Hepatocyte (in vitro differentiated cells): Measurements from ENCODE around the gene RAD9A. TPM values are rescaled to one million over a fixed set of nuclear protein-coding genes. Genes with fewer than 3 reads are reported as not detected.

Source experiments
- DNase-seq: peaks from one replicate; pipeline ENCODE4 v3.0.0-alpha.2; 2016; ENCODE audit warnings: low spot score
- H2AFZ ChIP-seq: fragments of 200-600 bp; sonication (generic); 2 replicates; pipeline ENCODE4 v1.6.0; 2016; ENCODE audit warnings: antibody characterized with exemption, mild to moderate bottlenecking
- H3K27ac ChIP-seq: fragments of 200-600 bp; sonication (generic); 2 replicates; pipeline ENCODE4 v1.5.1; 2016; ENCODE audit warnings: mild to moderate bottlenecking
- H3K27me3 ChIP-seq: fragments of 200-600 bp; sonication (generic); 2 replicates; pipeline ENCODE4 v1.6.1; 2016
- H3K36me3 ChIP-seq: fragments of 200-600 bp; sonication (generic); replicated peaks from 2 replicates; pipeline ENCODE4 v1.5.1; 2016; ENCODE audit warnings: low read depth; ENCODE audit not compliant: insufficient read depth
- H3K4me1 ChIP-seq: fragments of 200-600 bp; sonication (generic); 2 replicates; pipeline ENCODE4 v1.5.1; 2016; ENCODE audit warnings: mild to moderate bottlenecking, moderate library complexity; ENCODE audit not compliant: insufficient read depth
- H3K4me2 ChIP-seq: fragments of 200-600 bp; sonication (generic); 2 replicates; pipeline ENCODE4 v1.6.0; 2016
- H3K4me3 ChIP-seq: fragments of 200-600 bp; sonication (generic); 2 replicates; pipeline ENCODE4 v1.5.1; 2016; ENCODE audit warnings: mild to moderate bottlenecking
- H3K79me2 ChIP-seq: fragments of 200-600 bp; sonication (generic); 2 replicates; pipeline ENCODE4 v1.6.0; 2017; ENCODE audit warnings: mild to moderate bottlenecking
- H3K9me2 ChIP-seq: fragments of 200-600 bp; sonication (generic); replicated peaks from 2 replicates; pipeline ENCODE4 v1.6.0; 2017; ENCODE audit warnings: mild to moderate bottlenecking; ENCODE audit not compliant: insufficient read depth
- H3K9me3 ChIP-seq: fragments of 200-600 bp; sonication (generic); 2 replicates; pipeline ENCODE4 v1.5.1; 2016; ENCODE audit warnings: low read depth, mild to moderate bottlenecking
- H4K20me1 ChIP-seq: fragments of 200-600 bp; sonication (generic); 2 replicates; pipeline ENCODE4 v1.6.0; 2016; ENCODE audit warnings: mild to moderate bottlenecking; ENCODE audit not compliant: insufficient read depth, poor library complexity, severe bottlenecking
- EZH2 ChIP-seq: fragments of 200-600 bp; sonication (generic); IDR thresholded peaks from 2 replicates; pipeline ENCODE4 v1.6.1; 2016; ENCODE audit warnings: antibody characterized with exemption, mild to moderate bottlenecking, borderline replicate concordance
- EZH2phosphoT487 ChIP-seq: fragments of 200-600 bp; sonication (generic); IDR thresholded peaks from one replicate; pipeline ENCODE4 v1.6.1; 2018; ENCODE audit warnings: antibody characterized with exemption, mild to moderate bottlenecking, low read depth, moderate library complexity; ENCODE audit not compliant: unreplicated experiment, severe bottlenecking
- WGBS: methylation state at CpG from one replicate; pipeline ENCODE4 v1.1.6; 2016; ENCODE audit warnings: low lambda C conversion rate; ENCODE audit errors: missing lambda C conversion rate; 5-methylcytosine and 5-hydroxymethylcytosine counted together
- polyA plus RNA-seq: library from polyadenylated mRNA; unstranded; fragments of >200 nt; fragmentation: Nextera tagmentation; extraction: Ambion mirVana; gene quantifications from 2 replicates; pipeline ENCODE4 v1.2.1, GENCODE V29; 2016
- total RNA-seq: library from RNA; depleted of rRNA; stranded (reverse); fragments of >200 nt; gene quantifications from 2 replicates; pipeline ENCODE4 v1.2.3, GENCODE V29; 2014
- TF ChIP-seq, protein P1 (sequence below): fragments of 200-600 bp; sonication (generic); IDR thresholded peaks from 2 replicates; pipeline ENCODE4 v1.5.1; 2016; ENCODE audit warnings: antibody characterized with exemption, mild to moderate bottlenecking; ENCODE audit not compliant: poor library complexity

RAD9A gene
- total and polyA plus RNA-seq, 2 experiments from 2014 or later = 20.2 to 24.0 TPM

DNA sequence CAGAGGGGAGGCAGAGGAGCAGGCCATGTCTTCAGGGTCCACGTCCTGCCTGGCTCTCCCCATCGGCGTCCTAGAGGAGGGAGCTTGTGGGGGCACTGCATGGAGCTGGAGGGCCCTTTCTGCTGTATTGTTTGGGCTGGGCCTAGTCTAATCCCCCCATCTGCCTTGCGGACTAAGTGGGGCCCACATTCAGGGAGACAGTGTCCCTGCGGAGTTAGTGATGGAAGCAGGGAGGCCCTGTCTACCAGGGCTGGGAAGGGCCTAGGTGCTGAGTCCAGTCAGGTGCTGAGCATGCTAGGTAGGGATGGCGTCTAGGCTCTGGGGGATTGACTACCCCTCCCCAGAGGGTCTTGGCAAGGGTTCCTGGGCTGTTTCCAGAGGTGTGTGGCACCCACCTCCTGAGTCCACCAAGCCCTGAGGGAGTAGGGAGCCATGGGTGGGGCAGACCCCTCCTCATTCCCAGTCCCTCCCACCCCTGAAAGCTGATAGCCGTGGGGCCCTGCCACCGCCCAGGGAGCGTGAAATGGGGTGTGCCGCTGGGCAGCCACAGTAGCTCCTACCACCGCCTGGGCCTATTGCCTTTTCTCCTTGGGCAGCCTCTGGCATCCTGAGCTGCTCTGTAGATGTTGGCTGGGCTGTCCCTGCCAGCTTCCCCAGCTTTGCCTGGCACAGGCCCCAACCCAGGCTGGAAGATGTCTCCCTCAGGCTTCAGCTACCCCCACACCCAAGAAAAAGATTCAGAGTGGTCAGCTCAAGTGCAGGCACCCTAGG, 36.6 kb upstream of the RAD9A start:
- Histone ChIP-seq H2AFZ (no peak overlapping the region), H3K9me2 (no peaks in the 10 kb centered on the region), H4K20me1 (no peaks in the 10 kb centered on the region), H3K4me1 (peaks cover 52% of the 10 kb centered on the region), H3K4me3 (no peak overlapping the region), H3K27me3 (no peaks in the 10 kb centered on the region), H3K27ac (peak overlapping the region; percentile 99), H3K9me3 (no peaks in the 10 kb centered on the region), H3K4me2 (peak overlapping the region; percentile 50), H3K79me2 (peaks cover 20% of the 10 kb centered on the region), H3K36me3 (no peaks in the 10 kb centered on the region)
- DNase-seq = no peak
- TF ChIP-seq EZH2 (no peak), EZH2phosphoT487 (no peak)
- TF ChIP-seq, protein P1, sequence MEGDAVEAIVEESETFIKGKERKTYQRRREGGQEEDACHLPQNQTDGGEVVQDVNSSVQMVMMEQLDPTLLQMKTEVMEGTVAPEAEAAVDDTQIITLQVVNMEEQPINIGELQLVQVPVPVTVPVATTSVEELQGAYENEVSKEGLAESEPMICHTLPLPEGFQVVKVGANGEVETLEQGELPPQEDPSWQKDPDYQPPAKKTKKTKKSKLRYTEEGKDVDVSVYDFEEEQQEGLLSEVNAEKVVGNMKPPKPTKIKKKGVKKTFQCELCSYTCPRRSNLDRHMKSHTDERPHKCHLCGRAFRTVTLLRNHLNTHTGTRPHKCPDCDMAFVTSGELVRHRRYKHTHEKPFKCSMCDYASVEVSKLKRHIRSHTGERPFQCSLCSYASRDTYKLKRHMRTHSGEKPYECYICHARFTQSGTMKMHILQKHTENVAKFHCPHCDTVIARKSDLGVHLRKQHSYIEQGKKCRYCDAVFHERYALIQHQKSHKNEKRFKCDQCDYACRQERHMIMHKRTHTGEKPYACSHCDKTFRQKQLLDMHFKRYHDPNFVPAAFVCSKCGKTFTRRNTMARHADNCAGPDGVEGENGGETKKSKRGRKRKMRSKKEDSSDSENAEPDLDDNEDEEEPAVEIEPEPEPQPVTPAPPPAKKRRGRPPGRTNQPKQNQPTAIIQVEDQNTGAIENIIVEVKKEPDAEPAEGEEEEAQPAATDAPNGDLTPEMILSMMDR = no peak
- 71% methylated on average over 11 of the region's 11 CpGs for WGBS

DNA sequence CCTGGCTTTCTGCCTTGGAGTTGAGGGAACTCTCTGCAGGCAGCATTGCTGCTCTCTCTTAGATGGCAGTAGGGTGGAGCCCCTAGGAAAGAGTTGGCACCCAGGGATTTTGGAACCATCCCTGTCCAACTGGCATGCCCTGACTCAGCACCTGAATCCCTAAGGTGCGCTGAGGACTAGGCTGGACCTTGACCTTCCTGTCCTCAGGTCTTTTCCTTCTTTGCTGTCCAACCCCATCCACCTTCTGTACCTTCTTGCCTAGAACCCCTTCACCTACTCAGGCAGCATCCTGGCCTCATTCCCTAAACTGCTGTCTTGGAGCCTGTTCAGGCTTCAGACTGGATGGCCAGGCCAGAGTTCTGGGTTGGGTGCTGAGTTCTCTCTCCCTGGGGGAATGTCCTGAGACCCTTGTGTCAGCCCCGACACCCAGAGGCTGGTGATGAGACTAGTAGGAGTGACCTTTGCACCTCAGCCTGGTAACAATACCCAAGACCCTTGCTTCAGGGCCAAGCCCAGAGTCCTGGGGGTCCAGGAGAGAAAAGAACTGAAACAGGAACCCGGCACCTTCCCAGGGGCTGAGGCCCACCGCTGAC, 35.9 kb upstream of the RAD9A start:
- peak overlapping the region; percentile 50 for H3K4me2 ChIP-seq
- no peak for TF ChIP-seq EZH2
- TF ChIP-seq EZH2phosphoT487 = no peak
- TF ChIP-seq, protein P1 = no peak
- 77% methylated on average over 4 of the region's 4 CpGs for WGBS
- H3K36me3 ChIP-seq = no peaks in the 10 kb centered on the region
- DNase-seq = no peak
- H4K20me1 ChIP-seq = no peaks in the 10 kb centered on the region
- peaks cover 19% of the 10 kb centered on the region for H3K79me2 ChIP-seq
- peak overlapping the region; percentile 99 for H3K27ac ChIP-seq
- H3K4me3 ChIP-seq = no peak overlapping the region
- peaks cover 52% of the 10 kb centered on the region for H3K4me1 ChIP-seq
- no peaks in the 10 kb centered on the region for H3K27me3 ChIP-seq
- no peak overlapping the region for H2AFZ ChIP-seq
- no peaks in the 10 kb centered on the region for H3K9me3 ChIP-seq
- no peaks in the 10 kb centered on the region for H3K9me2 ChIP-seq

DNA sequence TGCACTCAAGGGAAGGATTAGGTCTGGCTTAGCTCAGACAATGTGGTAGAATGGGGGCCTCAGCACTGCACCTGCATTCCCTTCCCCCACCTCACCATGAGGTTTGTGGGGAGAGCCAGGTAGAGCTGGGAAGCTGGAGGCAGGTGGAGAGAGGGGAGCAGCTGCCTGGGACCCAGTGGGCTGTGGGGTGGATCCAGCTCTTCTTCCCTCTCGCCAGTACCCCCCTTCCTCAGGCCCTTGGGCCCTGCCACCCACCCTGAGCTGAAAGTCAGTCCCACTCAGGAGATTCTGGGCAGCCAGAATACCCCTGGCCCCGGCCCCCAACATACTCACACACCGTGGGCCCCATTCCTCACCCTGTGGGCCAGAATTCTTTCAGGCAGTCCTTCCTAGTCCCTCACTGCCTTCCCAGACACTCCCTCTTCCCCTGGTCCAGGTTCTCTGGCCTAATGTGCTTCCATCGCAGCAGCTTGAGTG, 35.4 kb upstream of the RAD9A start:
- H3K9me3 ChIP-seq = no peaks in the 10 kb centered on the region
- WGBS = 36% methylated on average over 4 of the region's 4 CpGs
- no peaks in the 10 kb centered on the region for H3K36me3 ChIP-seq
- H3K27me3 ChIP-seq = no peaks in the 10 kb centered on the region
- H3K79me2 ChIP-seq = peaks cover 18% of the 10 kb centered on the region
- H3K9me2 ChIP-seq = no peaks in the 10 kb centered on the region
- H2AFZ ChIP-seq = no peak overlapping the region
- peaks cover 50% of the 10 kb centered on the region for H3K4me1 ChIP-seq
- peak overlapping the region; percentile 50 for H3K4me2 ChIP-seq
- no peaks in the 10 kb centered on the region for H4K20me1 ChIP-seq
- peak overlapping the region; percentile 99 for H3K27ac ChIP-seq
- no peak overlapping the region for H3K4me3 ChIP-seq
- TF ChIP-seq, protein P1 = no peak
- TF ChIP-seq EZH2 (no peak), EZH2phosphoT487 (no peak)
- DNase-seq = no peak
